Measurements from ENCODE around the gene HDAC11. TPM values are rescaled to one million over a fixed set of nuclear protein-coding genes. Genes with fewer than 3 reads are reported as not detected.

HDAC11 gene
- total and polyA plus RNA-seq, 11 donors = 20.8 to 49.4 (median 30.7) TPM

- H3K27me3 ChIP-seq = no peaks in the 10 kb centered on the region
- no peak overlapping the region for H3K27ac ChIP-seq
- H3K9me3 ChIP-seq = no peaks in the 10 kb centered on the region
- H3K4me1 ChIP-seq = peaks cover 0 to 15% (median 5%) of the 10 kb centered on the region in 12 donors
- DNase-seq (no peak), ATAC-seq (no peak)
- intact Hi-C loops (cut with DNase I) = loop anchor here in 8 of 10 donors (2.0 to 10.0 kb wide), 8 partner anchors 111 to 591 kb away; no protein-coding TSS in a partner anchor
- H3K36me3 ChIP-seq = no peaks in the 10 kb centered on the region
- WGBS, 4 donors = 78 to 85% (median 83%) methylated on average over 6 of the region's 6 CpGs
- H3K4me3 ChIP-seq = no peak overlapping the region
- no peak for TF ChIP-seq POLR2A (IDR thresholded peaks at IDR 0.05)
- TF ChIP-seq, protein P1, sequence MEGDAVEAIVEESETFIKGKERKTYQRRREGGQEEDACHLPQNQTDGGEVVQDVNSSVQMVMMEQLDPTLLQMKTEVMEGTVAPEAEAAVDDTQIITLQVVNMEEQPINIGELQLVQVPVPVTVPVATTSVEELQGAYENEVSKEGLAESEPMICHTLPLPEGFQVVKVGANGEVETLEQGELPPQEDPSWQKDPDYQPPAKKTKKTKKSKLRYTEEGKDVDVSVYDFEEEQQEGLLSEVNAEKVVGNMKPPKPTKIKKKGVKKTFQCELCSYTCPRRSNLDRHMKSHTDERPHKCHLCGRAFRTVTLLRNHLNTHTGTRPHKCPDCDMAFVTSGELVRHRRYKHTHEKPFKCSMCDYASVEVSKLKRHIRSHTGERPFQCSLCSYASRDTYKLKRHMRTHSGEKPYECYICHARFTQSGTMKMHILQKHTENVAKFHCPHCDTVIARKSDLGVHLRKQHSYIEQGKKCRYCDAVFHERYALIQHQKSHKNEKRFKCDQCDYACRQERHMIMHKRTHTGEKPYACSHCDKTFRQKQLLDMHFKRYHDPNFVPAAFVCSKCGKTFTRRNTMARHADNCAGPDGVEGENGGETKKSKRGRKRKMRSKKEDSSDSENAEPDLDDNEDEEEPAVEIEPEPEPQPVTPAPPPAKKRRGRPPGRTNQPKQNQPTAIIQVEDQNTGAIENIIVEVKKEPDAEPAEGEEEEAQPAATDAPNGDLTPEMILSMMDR (IDR thresholded peaks at IDR 0.05) = no peak
These were observed 24.5 kb upstream of the HDAC11 start for GRCh38 chr3:13455644-13456043.

- peaks cover 0 to 5% (median 0%) of the 10 kb centered on the region in 9 donors for H3K27me3 ChIP-seq
- no peak for DNase-seq
- intact Hi-C loops (cut with DNase I) = loop anchor here in 8 of 10 donors (2.0 to 10.0 kb wide), 8 partner anchors 113 to 593 kb away; no protein-coding TSS in a partner anchor
- WGBS, 4 donors = 86 to 92% (median 88%) methylated on average over 4 of the region's 4 CpGs
- no peaks in the 10 kb centered on the region for H3K36me3 ChIP-seq
- no peak for ATAC-seq
- TF ChIP-seq, protein P1 (IDR thresholded peaks at IDR 0.05) = no peak
- no peaks in the 10 kb centered on the region for H3K9me3 ChIP-seq
- H3K4me3 ChIP-seq = no peak overlapping the region
- H3K4me1 ChIP-seq = peaks cover 0 to 10% (median 0%) of the 10 kb centered on the region in 12 donors
- no peak overlapping the region for H3K27ac ChIP-seq
These were observed 22.5 kb upstream of the HDAC11 start for GRCh38 chr3:13457593-13457992.

GRCh38 chr3:13459605-13460340, 20.3 kb upstream of the HDAC11 start:
- Histone ChIP-seq H3K9me3 (no peaks in the 10 kb centered on the region), H3K36me3 (no peaks in the 10 kb centered on the region), H3K4me1 (peaks cover 0 to 17% (median 0%) of the 10 kb centered on the region in 12 donors), H3K4me3 (no peak overlapping the region), H3K27ac (no peak overlapping the region), H3K27me3 (peaks cover 0 to 5% (median 0%) of the 10 kb centered on the region in 9 donors)
- intact Hi-C loops (cut with DNase I) = loop anchor here in 8 of 10 donors (5.0 to 10.0 kb wide), 8 partner anchors 115 to 595 kb away; no protein-coding TSS in a partner anchor
- WGBS, 4 donors = 55 to 75% (median 69%) methylated on average over 8 to 9 of the region's 9 CpGs
- ATAC-seq = no peak
- DNase-seq = no peak
- no peak for TF ChIP-seq POLR2A (IDR thresholded peaks at IDR 0.05)
- TF ChIP-seq, protein P1 (IDR thresholded peaks at IDR 0.05) = no peak

- DNase-seq (no peak), ATAC-seq (no peak)
- TF ChIP-seq, protein P1 (IDR thresholded peaks at IDR 0.05) = no peak
- intact Hi-C loops (cut with DNase I) = loop anchor here in 1 of 10 donors (5.0 kb wide), 1 partner anchor 373 kb away; no protein-coding TSS in a partner anchor
- 93 to 98% (median 94%) methylated on average over 5 to 7 of the region's 7 CpGs for WGBS, 4 donors
- Histone ChIP-seq H3K9me3 (no peaks in the 10 kb centered on the region), H3K4me1 (peaks cover 0 to 17% (median 0%) of the 10 kb centered on the region in 12 donors), H3K4me3 (no peak overlapping the region), H3K27ac (no peak overlapping the region), H3K36me3 (no peaks in the 10 kb centered on the region), H3K27me3 (peaks cover 0 to 5% (median 0%) of the 10 kb centered on the region in 9 donors)
These were observed 19.8 kb upstream of the HDAC11 start for GRCh38 chr3:13460341-13460736.

Data from heart left ventricle (tissue), 16 donors.